Activated CD4-positive, alpha-beta T cell treated with anti-CD3 and anti-CD28 coated beads for 36 hours (primary cell): ENCODE measurements around the gene EIF4E3. TPM values are rescaled to one million over a fixed set of nuclear protein-coding genes. Genes with fewer than 3 reads are reported as not detected.

ENCODE experiments used
- ATAC-seq: fragments of 200-7000 bp; cut with Tn5 transposase; one replicate; pipeline ENCODE4 v1.10.0; 2021; ENCODE audit warnings: mild to moderate bottlenecking, moderate library complexity
- CTCF ChIA-PET: fragments of 350-600 bp; sonication (Branson Sonifier 250); formaldehyde crosslinking; loops from one replicate; lab custom pipeline; 2021; ENCODE audit warnings: antibody characterized with exemption; lab: Charles Lee
- POLR2A ChIA-PET: fragments of 350-600 bp; sonication (Branson Sonifier 250); formaldehyde crosslinking; loops from one replicate; lab custom pipeline; 2021; ENCODE audit warnings: antibody characterized with exemption, inconsistent platforms; lab: Charles Lee
- DNase-seq: peaks from one replicate; pipeline ENCODE4 v3.0.0-alpha.2; 2020
- H3K27ac Mint-ChIP-seq: one replicate; pipeline ENCODE4 v1.8.0; 2021; ENCODE audit warnings: mixed read lengths
- H3K27me3 Mint-ChIP-seq: one replicate; pipeline ENCODE4 v1.8.0; 2021; ENCODE audit warnings: mixed read lengths
- H3K36me3 Mint-ChIP-seq: one replicate; pipeline ENCODE4 v1.8.0; 2021; ENCODE audit warnings: low read depth, mixed read lengths
- H3K4me1 Mint-ChIP-seq: one replicate; pipeline ENCODE4 v1.8.0; 2021; ENCODE audit warnings: mixed read lengths
- H3K4me3 Mint-ChIP-seq: one replicate; pipeline ENCODE4 v1.8.0; 2021; ENCODE audit warnings: mild to moderate bottlenecking, moderate library complexity, mixed read lengths
- H3K9me3 Mint-ChIP-seq: one replicate; pipeline ENCODE4 v1.8.0; 2021; ENCODE audit warnings: low read depth, mixed read lengths
- intact Hi-C, 2 experiments: fragments of 100-400 bp; cut with DNase I in 1 of 2; cut with micrococcal nuclease in 1 of 2; formaldehyde crosslinking; loops; one replicate each; pipeline versions ENCODE4 v1.14.2 to v1.15.1; 2022 to 2024; cut with DNase I, micrococcal nuclease
- total RNA-seq, 2 experiments: library from RNA; stranded (reverse); gene quantifications; one replicate each; pipeline ENCODE4 v1.2.3, GENCODE V29; 2021

The EIF4E3 gene
- total RNA-seq, 2 experiments from 2014 or later = 28.7 to 29.7 TPM

DNA sequence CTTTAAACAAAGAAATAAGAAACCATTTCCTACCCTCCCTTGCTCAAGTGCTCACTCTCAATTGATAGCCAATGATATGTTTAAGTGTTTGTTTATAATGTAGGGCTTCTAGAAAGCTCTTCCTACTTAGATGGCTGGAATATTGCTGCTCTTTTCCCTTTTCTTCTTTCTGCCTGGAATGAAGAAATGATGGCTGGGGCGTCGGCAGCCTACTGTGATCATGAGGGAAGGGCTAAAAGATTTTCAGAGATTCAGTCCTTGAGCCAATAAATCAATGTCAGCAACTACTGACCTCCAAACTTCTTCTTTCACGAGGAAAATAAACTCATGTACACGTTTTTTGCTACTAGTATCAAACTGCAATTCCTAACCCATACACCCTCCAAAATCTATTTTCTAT is 26.4 kb upstream of the EIF4E3 start:
- intact Hi-C loops = no loop called here
- CTCF ChIA-PET = interaction anchor here (0.7 kb wide), 1 partner anchor 22 kb away, joined by 4 read pairs; no protein-coding TSS in a partner anchor
- H3K27me3 Mint-ChIP-seq = peaks cover 31% of the 10 kb centered on the region
- H3K9me3 Mint-ChIP-seq = no peaks in the 10 kb centered on the region
- H3K27ac Mint-ChIP-seq = no peak overlapping the region
- peaks cover 5% of the 10 kb centered on the region for H3K4me1 Mint-ChIP-seq
- POLR2A ChIA-PET = no interaction called here
- H3K4me3 Mint-ChIP-seq = no peak overlapping the region
- H3K36me3 Mint-ChIP-seq = no peaks in the 10 kb centered on the region
- DNase-seq = no peak
- no peak for ATAC-seq

DNA sequence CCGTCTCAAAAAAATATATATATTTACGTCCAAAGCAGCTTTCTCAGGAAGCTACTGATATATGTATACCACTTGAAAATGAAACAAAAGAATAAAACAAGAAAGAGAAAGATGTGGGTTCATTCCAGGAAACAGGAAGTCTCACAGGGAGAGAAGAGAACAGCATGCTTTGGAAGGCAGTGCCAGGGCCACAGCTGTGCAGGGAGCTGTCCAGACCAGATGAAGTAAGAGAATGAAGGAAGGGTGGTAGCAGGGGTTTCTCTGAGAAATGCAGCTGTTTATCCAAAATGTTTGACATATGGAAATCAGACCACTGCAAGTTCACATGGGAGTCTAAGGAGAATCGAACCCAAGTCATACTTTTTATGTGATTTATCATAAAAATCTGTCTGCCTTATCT is 19.5 kb upstream of the EIF4E3 start:
- intact Hi-C loops = no loop called here
- H3K4me3 Mint-ChIP-seq = no peak overlapping the region
- ChIA-PET POLR2A (no interaction called here), CTCF (interaction anchor here (1.0 to 2.3 kb wide), 3 partner anchors 11 to 18 kb away, joined by 4 to 8 read pairs (median 4); no protein-coding TSS in a partner anchor)
- H3K9me3 Mint-ChIP-seq = peaks cover 28% of the 10 kb centered on the region
- H3K36me3 Mint-ChIP-seq = no peaks in the 10 kb centered on the region
- H3K27ac Mint-ChIP-seq = no peak overlapping the region
- H3K27me3 Mint-ChIP-seq = no peaks in the 10 kb centered on the region
- DNase-seq = no peak
- H3K4me1 Mint-ChIP-seq = no peaks in the 10 kb centered on the region
- ATAC-seq = no peak

DNA sequence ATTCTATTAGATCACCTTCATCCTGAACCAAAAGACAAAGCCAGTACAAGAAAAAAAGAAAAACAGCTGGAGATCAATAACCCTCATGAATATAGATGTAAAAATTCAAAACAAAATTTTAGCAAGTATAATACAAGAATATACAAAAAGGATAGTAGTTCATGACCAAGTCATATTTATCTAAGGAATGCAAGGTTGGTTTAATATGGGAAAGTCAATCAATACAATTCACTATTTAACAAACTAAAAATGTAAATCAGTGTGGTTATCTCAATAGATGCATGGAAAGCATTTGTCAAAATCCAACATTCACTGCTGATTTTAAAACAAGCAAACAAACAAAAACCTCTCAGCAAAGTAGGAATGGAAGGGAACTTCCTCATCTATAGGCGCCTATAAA is 17.4 kb upstream of the EIF4E3 start:
- Mint-ChIP-seq H3K4me1 (no peaks in the 10 kb centered on the region), H3K9me3 (peaks cover 28% of the 10 kb centered on the region), H3K36me3 (no peaks in the 10 kb centered on the region), H3K27me3 (peaks cover 4% of the 10 kb centered on the region), H3K27ac (no peak overlapping the region), H3K4me3 (no peak overlapping the region)
- POLR2A ChIA-PET = no interaction called here
- intact Hi-C loops = no loop called here
- CTCF ChIA-PET = interaction anchor here (0.6 to 1.4 kb wide), 4 partner anchors 9 to 18 kb away, joined by 3 to 8 read pairs (median 4); no protein-coding TSS in a partner anchor
- ATAC-seq = no peak
- no peak for DNase-seq

DNA sequence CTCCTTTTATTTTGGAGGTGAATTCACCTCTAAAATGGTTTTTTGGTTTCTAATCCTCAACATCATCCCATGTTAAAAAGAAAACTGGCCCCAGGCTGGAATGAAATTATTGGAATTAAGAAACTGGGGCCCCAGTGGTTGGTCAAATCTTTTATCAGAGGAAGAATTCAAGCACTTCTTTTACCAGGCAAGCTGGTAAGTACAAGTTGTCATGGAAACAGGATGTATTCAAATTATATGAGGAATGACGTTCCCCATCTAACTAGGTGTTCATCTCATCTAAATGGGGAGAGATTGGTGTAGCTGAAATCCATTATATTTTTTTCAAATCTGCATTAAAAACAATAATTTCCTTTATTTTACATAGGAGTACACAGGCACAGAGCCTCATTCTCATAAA is 9.7 kb upstream of the EIF4E3 start:
- CTCF ChIA-PET = interaction anchor here (1.7 kb wide), 1 partner anchor 124 kb away, joined by 5 read pairs; no protein-coding TSS in a partner anchor
- intact Hi-C loops = no loop called here
- ATAC-seq (no peak), DNase-seq (no peak)
- H3K27ac Mint-ChIP-seq = no peak overlapping the region
- peaks cover 7% of the 10 kb centered on the region for H3K9me3 Mint-ChIP-seq
- H3K27me3 Mint-ChIP-seq = peaks cover 9% of the 10 kb centered on the region
- POLR2A ChIA-PET = no interaction called here
- no peaks in the 10 kb centered on the region for H3K36me3 Mint-ChIP-seq
- H3K4me1 Mint-ChIP-seq = peaks cover 7% of the 10 kb centered on the region
- no peak overlapping the region for H3K4me3 Mint-ChIP-seq

DNA sequence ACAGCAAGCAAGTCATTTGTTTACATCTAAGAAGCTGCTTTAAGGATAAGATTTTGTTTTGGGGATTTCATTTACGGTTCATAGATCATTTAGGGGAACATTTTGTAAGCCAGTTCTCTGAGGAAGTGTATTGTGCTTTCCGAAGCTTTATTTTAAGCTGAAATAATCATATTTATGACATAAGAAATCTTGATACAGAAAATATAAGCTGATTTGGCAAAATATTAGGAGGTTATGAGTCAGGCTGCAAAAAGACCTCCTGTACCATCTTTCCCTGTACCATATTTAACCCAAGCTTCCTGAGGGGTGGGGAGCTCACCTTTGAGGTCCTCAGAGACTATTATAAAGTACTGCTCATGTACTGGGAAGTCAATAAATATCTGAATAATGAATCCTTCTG is 8.1 kb upstream of the EIF4E3 start:
- ATAC-seq = no peak
- Mint-ChIP-seq H3K4me3 (no peak overlapping the region), H3K36me3 (no peaks in the 10 kb centered on the region), H3K27ac (no peak overlapping the region), H3K9me3 (peaks cover 7% of the 10 kb centered on the region), H3K4me1 (peaks cover 21% of the 10 kb centered on the region), H3K27me3 (peaks cover 9% of the 10 kb centered on the region)
- intact Hi-C loops = no loop called here
- DNase-seq = no peak
- ChIA-PET CTCF (interaction anchor here (0.7 to 1.8 kb wide), 4 partner anchors 9 to 169 kb away, joined by 3 to 8 read pairs (median 4); no protein-coding TSS in a partner anchor), POLR2A (interaction anchor here (0.6 kb wide), 1 partner anchor 148 kb away, joined by 3 read pairs; no protein-coding TSS in a partner anchor)

DNA sequence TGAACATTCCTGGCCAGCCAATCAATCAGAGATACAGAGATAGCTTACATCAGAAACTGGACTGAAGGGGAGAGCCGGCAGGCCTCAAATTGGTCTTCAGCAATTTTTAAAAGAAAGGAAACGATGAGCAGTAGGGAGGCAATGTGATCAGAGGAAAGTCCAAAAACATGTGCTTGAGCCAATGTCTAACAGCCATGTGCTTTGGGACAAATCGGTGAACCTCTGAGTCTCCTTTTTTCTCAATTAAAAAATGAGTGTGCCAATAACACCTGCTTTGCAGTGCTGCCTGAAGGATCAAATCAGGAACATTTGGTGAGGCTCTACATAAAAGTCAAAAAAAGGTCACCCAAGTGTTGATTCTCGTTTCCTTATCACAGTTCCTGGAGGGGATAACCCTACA is 7.4 kb upstream of the EIF4E3 start:
- POLR2A ChIA-PET = no interaction called here
- peaks cover 7% of the 10 kb centered on the region for H3K9me3 Mint-ChIP-seq
- no peaks in the 10 kb centered on the region for H3K36me3 Mint-ChIP-seq
- H3K27ac Mint-ChIP-seq = no peak overlapping the region
- intact Hi-C loops = no loop called here
- no peak for ATAC-seq
- H3K4me1 Mint-ChIP-seq = peaks cover 23% of the 10 kb centered on the region
- CTCF ChIA-PET = interaction anchor here (0.6 to 1.8 kb wide), 4 partner anchors 13 to 1024 kb away, joined by 3 to 8 read pairs (median 4); no protein-coding TSS in a partner anchor
- DNase-seq = no peak
- peaks cover 5% of the 10 kb centered on the region for H3K27me3 Mint-ChIP-seq
- H3K4me3 Mint-ChIP-seq = no peak overlapping the region

DNA sequence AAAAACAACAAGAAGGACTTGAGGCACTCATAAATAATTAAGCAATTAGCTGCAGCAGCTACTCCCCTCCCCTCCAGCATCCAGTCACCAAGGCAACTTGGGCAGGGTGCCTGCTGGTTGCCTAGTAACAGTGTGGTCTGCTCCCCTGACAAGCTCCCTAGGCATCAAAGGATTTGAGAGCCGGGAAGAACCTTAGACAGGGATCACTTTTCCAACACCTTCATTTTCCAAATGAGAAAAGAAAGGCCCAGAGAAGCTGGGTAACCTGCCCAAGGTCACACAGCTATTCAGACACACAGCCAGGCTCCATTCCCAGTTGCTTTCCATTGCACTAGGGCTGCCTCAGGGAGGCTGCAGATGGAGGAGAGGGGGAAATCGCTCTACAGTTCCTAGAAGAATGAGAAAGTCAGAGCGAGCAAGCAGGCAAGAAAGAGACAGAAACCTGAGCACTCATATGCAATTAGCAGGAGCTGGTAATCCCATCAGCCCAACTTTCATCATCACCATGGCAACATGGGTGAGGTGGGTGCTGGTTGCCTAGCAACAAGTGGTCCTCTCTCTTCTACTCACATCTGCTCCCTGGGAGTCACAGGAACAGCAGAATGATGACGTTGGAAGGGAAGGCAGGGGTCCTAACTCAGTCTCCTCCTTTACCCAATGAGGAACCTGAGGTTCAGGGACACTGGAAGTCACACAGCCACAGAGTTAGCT is 3.6 kb upstream of the EIF4E3 start:
- DNase-seq (no peak), ATAC-seq (no peak)
- Mint-ChIP-seq H3K36me3 (no peaks in the 10 kb centered on the region), H3K4me3 (no peak overlapping the region), H3K27ac (no peak overlapping the region), H3K27me3 (no peaks in the 10 kb centered on the region), H3K4me1 (peaks cover 39% of the 10 kb centered on the region), H3K9me3 (no peaks in the 10 kb centered on the region)
- POLR2A ChIA-PET = no interaction called here
- CTCF ChIA-PET = interaction anchor here (0.6 to 3.4 kb wide), 14 partner anchors 12 to 1144 kb away, joined by 3 to 28 read pairs (median 4); no protein-coding TSS in a partner anchor
- intact Hi-C loops = loop anchor here (5.0 to 10.0 kb wide), 5 partner anchors 534 to 1266 kb away; partner anchors contain the start of gene PPP4R2 (in 1 of the 2)

DNA sequence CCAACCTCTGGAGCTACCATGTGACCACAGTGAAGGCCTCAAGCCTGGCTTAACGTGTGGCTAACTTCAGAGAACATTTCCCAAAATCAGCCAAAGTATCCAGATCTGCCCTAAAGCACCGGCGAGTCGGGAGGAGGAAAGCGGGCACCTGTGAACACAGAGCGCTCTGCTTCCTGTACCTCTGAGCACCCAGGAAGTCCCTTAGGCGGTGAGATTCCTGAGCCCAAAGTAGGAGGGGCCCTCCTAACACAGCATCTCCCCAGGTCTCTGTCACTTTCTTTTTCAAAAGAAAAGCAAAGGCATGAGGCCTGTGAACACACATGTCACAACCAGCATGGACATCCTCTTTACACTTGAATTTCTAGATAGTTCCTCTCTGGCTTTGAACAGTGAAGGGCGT is 944 bp upstream of the EIF4E3 start:
- CTCF ChIA-PET = interaction anchor here (1.5 kb wide), 1 partner anchor 133 kb away, joined by 4 read pairs; no protein-coding TSS in a partner anchor

DNA sequence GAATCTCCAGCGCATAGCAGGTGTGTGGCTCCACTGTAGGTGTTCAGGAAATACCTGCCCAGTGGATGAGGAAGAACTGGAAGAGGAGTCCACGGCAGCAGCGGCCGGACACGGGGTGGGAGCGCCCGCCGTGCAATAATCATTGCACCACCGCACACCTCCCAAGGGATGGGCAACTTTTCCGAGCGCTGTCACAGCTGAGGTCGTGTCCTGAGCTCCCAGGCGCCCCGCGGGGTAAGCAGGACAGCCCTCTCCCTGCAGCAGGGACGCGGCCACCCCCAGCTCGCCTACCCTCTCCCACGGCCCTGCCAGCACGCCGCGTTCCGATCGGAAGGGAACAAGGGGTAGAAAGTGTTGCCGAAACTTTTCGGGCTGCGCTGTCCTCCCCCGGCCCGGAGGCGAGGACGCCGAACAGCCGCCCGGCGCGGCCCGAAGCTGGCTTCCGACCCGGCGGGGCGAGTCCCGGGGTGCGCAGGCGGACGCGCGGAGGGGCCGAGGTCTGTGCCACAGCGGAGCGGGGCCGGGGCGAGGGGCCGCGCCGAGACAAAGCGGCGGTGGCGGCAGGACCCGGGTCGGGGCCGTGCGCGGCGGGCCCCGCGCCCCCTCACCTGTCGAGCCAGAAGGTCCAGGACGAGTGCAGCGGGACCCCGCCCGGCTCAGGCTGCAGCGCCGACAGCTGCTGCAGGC is 475 bp downstream of the EIF4E3 start:
- CTCF ChIA-PET = interaction anchor here (0.6 to 2.5 kb wide), 5 partner anchors 9 to 341 kb away, joined by 3 to 8 read pairs (median 4); no protein-coding TSS in a partner anchor
- Mint-ChIP-seq H3K9me3 (no peaks in the 10 kb centered on the region), H3K36me3 (peaks cover 13% of the 10 kb centered on the region), H3K4me1 (peaks cover 64% of the 10 kb centered on the region), H3K4me3 (peak overlapping the region; percentile 77), H3K27me3 (no peaks in the 10 kb centered on the region), H3K27ac (peak overlapping the region; percentile 95)
- DNase-seq = peak; percentile 62
- POLR2A ChIA-PET = no interaction called here
- peak; percentile 24 for ATAC-seq
- intact Hi-C loops = loop anchor here (1.0 to 10.0 kb wide), 10 partner anchors 63 to 1270 kb away; partner anchors contain the start of genes SHQ1 (in 2 of the 2), PPP4R2 (in 1 of the 2), PROK2 (in 1 of the 2) and RYBP (in 1 of the 2)

More for the DNA sequence above, 944 bp upstream of the EIF4E3 start:
- Mint-ChIP-seq H3K27me3 (no peaks in the 10 kb centered on the region), H3K4me1 (peaks cover 63% of the 10 kb centered on the region), H3K36me3 (peaks cover 6% of the 10 kb centered on the region), H3K27ac (peak overlapping the region; percentile 88), H3K9me3 (no peaks in the 10 kb centered on the region), H3K4me3 (peak overlapping the region; percentile 91)
- DNase-seq (peak; percentile 51), ATAC-seq (peak; percentile 21)
- intact Hi-C loops = loop anchor here (2.0 to 10.0 kb wide), 6 partner anchors 15 to 1269 kb away; partner anchors contain the start of gene PPP4R2 (in 1 of the 2)
- POLR2A ChIA-PET = no interaction called here

DNA sequence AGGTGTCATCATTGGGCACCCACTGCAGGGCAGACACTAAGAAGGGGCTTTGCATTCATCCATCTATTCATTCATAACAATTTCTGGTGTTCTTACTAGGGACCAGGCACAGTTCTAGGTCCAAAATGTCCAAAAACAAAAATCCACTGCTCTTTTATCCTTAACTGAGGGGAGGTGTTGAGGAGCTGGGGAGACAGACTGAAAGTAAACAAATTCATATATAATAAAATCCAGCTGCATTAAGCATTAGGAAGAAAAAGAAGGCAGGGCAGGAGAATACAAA is 1.1 kb downstream of the EIF4E3 start:
- Mint-ChIP-seq H3K9me3 (no peaks in the 10 kb centered on the region), H3K27me3 (no peaks in the 10 kb centered on the region), H3K4me1 (peaks cover 63% of the 10 kb centered on the region), H3K27ac (peak overlapping the region; percentile 95), H3K36me3 (peaks cover 13% of the 10 kb centered on the region), H3K4me3 (peak overlapping the region; percentile 77)
- no peak for DNase-seq
- no peak for ATAC-seq
- CTCF ChIA-PET = interaction anchor here (0.8 to 2.5 kb wide), 4 partner anchors 10 to 21 kb away, joined by 3 to 8 read pairs (median 5); no protein-coding TSS in a partner anchor
- intact Hi-C loops = loop anchor here (1.0 to 10.0 kb wide), 7 partner anchors 63 to 1271 kb away; partner anchors contain the start of genes SHQ1 (in 2 of the 2), PPP4R2 (in 1 of the 2), PROK2 (in 1 of the 2) and RYBP (in 1 of the 2)
- POLR2A ChIA-PET = no interaction called here
